Body of pancreas (tissue), 4 donors: ENCODE measurements around the gene KIF25.

Experiments
- POLR2A ChIP-seq, 3 donors: fragments of 450-650 bp; IDR thresholded peaks; one replicate each; pipeline ENCODE4 v1.6.1; 2016; ENCODE audit warnings: antibody characterized with exemption in 3 of 3, mild to moderate bottlenecking in 2 of 3
- TF ChIP-seq, protein P1 (sequence below), 7 experiments: fragments of 450-650 bp in 4 of 7; fragments of 200-600 bp in 3 of 7; sonication (generic) in 3 of 7; IDR thresholded peaks; one replicate each; pipeline ENCODE4 v1.5.1; 2016 to 2019; ENCODE audit warnings: antibody characterized with exemption in 7 of 7

GRCh38 chr6:168049706-168050224, 52.3 kb downstream of the KIF25 start:
- TF ChIP-seq, protein P1, sequence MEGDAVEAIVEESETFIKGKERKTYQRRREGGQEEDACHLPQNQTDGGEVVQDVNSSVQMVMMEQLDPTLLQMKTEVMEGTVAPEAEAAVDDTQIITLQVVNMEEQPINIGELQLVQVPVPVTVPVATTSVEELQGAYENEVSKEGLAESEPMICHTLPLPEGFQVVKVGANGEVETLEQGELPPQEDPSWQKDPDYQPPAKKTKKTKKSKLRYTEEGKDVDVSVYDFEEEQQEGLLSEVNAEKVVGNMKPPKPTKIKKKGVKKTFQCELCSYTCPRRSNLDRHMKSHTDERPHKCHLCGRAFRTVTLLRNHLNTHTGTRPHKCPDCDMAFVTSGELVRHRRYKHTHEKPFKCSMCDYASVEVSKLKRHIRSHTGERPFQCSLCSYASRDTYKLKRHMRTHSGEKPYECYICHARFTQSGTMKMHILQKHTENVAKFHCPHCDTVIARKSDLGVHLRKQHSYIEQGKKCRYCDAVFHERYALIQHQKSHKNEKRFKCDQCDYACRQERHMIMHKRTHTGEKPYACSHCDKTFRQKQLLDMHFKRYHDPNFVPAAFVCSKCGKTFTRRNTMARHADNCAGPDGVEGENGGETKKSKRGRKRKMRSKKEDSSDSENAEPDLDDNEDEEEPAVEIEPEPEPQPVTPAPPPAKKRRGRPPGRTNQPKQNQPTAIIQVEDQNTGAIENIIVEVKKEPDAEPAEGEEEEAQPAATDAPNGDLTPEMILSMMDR (IDR thresholded peaks at IDR 0.05), result no peak
- TF ChIP-seq POLR2A (IDR thresholded peaks at IDR 0.05), result no peak
